Suprapubic skin (tissue), 4 donors: Measurements from ENCODE around the gene TPI1.

Source experiments
- CTCF ChIP-seq, 2 donors: fragments of 200-600 bp in 1 of 2; fragments of 450-650 bp in 1 of 2; sonication (generic) in 1 of 2; IDR thresholded peaks; one replicate each; pipeline ENCODE4 v1.5.1; 2016 to 2019; ENCODE audit warnings: antibody characterized with exemption in 2 of 2, mild to moderate bottlenecking in 1 of 2, moderate library complexity in 1 of 2
- POLR2A ChIP-seq, 2 donors: fragments of 450-650 bp; IDR thresholded peaks; one replicate each; pipeline ENCODE4 v1.6.1; 2017; ENCODE audit warnings: antibody characterized with exemption in 2 of 2, mild to moderate bottlenecking in 2 of 2, moderate library complexity in 2 of 2
- POLR2AphosphoS5 ChIP-seq, 3 donors: sonication (generic); formaldehyde crosslinking; IDR thresholded peaks; one replicate each; pipeline ENCODE4 v1.6.1; 2017; ENCODE audit warnings: antibody characterized with exemption in 3 of 3

GRCh38 chr12:6832125-6832524, 35.2 kb upstream of the TPI1 start:
- TF ChIP-seq POLR2AphosphoS5 (IDR thresholded peaks at IDR 0.05) (no peak), CTCF (IDR thresholded peaks at IDR 0.05) (no peak), POLR2A (IDR thresholded peaks at IDR 0.05) (no peak)
